Omental fat pad (tissue), 4 donors: ENCODE measurements around the gene TTLL10. TPM values are rescaled to one million over a fixed set of nuclear protein-coding genes. Genes with fewer than 3 reads are reported as not detected.

Experiments
- ATAC-seq: fragments of 150-250 bp; one replicate; pipeline ENCODE4 v1.9.1; 2016; ENCODE audit warnings: mild to moderate bottlenecking, moderate library complexity; ENCODE audit not compliant: low FRiP score
- DNase-seq: peaks from one replicate; pipeline ENCODE4 v3.0.0-alpha.2; 2019; ENCODE audit warnings: low spot score
- CTCF ChIP-seq, 3 donors: fragments of 450-650 bp; IDR thresholded peaks; one replicate each; pipeline ENCODE4 v1.5.1; 2016 to 2017; ENCODE audit warnings: antibody characterized with exemption in 3 of 3, mild to moderate bottlenecking in 3 of 3, moderate library complexity in 2 of 3
- total RNA-seq, 4 donors: library from RNA; depleted of rRNA; stranded (reverse); fragments of >200 nt; gene quantifications; one replicate each; pipeline ENCODE4 v1.1.0, GENCODE V29; 2016

Gene TTLL10
- total RNA-seq, 4 donors from 2014 or later, result 0.48 to 1.0 (median 0.95) TPM; not detected in 1

- DNase-seq (no peak), ATAC-seq (no peak)
- no peak for TF ChIP-seq CTCF (IDR thresholded peaks at IDR 0.05)
Measured at GRCh38 chr1:1134300-1134970, 39.2 kb upstream of the TTLL10 start.

- no peak for TF ChIP-seq CTCF (IDR thresholded peaks at IDR 0.05)
- no peak for ATAC-seq
- DNase-seq, result no peak
Measured at GRCh38 chr1:1135339-1136136, 38.1 kb upstream of the TTLL10 start.

- TF ChIP-seq CTCF (IDR thresholded peaks at IDR 0.05), result no peak
- DNase-seq (no peak), ATAC-seq (no peak)
Measured at GRCh38 chr1:1136547-1137230, 37.0 kb upstream of the TTLL10 start.

- peak; percentile 22 for ATAC-seq
- DNase-seq, result no peak
- TF ChIP-seq CTCF (IDR thresholded peaks at IDR 0.05), result no peak
Measured at GRCh38 chr1:1137256-1138045, 36.2 kb upstream of the TTLL10 start.

GRCh38 chr1:1140673-1141072 is 33.0 kb upstream of the TTLL10 start:
- DNase-seq (no peak), ATAC-seq (no peak)
- TF ChIP-seq CTCF (IDR thresholded peaks at IDR 0.05), result no peak

- DNase-seq (no peak), ATAC-seq (no peak)
- TF ChIP-seq CTCF (IDR thresholded peaks at IDR 0.05), result no peak
Measured at GRCh38 chr1:1141244-1141910, 32.3 kb upstream of the TTLL10 start.
